ENCODE measurements around the gene LBHD2.

LBHD2 gene

DNA sequence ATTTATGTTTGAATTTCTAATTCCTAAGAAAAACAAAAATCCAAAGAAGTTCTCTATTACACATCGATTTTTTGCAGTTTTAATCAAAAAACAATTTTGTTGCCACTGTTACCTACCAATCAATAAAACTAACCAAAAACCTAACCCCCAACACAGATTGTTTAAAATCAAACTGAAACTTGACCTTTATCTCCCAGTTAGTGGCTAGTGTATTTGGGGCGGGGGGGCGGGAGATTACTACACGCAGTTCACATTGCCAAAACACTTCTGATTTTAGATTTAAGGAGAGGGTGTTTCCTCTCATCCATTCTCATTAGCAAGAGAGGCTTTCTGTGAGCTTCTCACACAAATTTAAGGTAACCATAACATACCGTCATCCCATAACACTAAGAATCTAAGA is 33.1 kb upstream of the LBHD2 start:
- no peak overlapping the region for H3K4me3 ChIP-seq (ENCODE audit: severe bottlenecking)
- ATAC-seq (ENCODE audit: low read depth) (no peak), DNase-seq (ENCODE audit: low spot score) (no peak)
- H3K36me3 ChIP-seq (ENCODE audit: low read depth): peaks cover 23% of the 10 kb centered on the region
- H3K27ac ChIP-seq (ENCODE audit: poor library complexity, severe bottlenecking): no peak overlapping the region
- H3K27me3 ChIP-seq (ENCODE audit: insufficient read depth, poor library complexity, severe bottlenecking): no peaks in the 10 kb centered on the region
- no peak for TF ChIP-seq CTCF (IDR thresholded peaks at IDR 0.05; ENCODE audit: poor library complexity, severe bottlenecking)
- no peaks in the 10 kb centered on the region for H3K9me3 ChIP-seq (ENCODE audit: severe bottlenecking)
- H3K4me1 ChIP-seq (ENCODE audit: insufficient read depth, poor library complexity, severe bottlenecking): peaks cover 11% of the 10 kb centered on the region

DNA sequence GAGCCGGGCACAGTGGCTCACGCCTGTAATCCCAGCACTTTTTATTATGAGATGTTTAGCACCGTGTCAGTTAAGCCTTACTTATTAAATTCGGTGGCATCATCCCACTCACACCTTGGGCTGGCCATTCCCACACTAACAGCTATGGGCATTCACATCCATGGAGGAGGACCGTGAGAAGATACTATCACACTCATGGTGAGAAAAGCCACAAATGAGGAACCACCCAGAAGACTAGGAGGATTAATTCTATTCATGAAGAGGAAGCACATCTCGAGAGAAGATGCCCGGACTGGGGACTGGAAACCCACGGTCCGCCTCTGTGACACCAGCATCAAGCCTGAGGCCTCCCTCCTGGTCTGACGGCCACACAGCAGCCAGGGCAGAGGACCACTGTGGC is 31.6 kb upstream of the LBHD2 start:
- Histone ChIP-seq H3K27me3 (ENCODE audit: insufficient read depth, poor library complexity, severe bottlenecking) (no peaks in the 10 kb centered on the region), H3K27ac (ENCODE audit: poor library complexity, severe bottlenecking) (no peak overlapping the region), H3K4me3 (ENCODE audit: severe bottlenecking) (no peak overlapping the region), H3K9me3 (ENCODE audit: severe bottlenecking) (no peaks in the 10 kb centered on the region), H3K4me1 (ENCODE audit: insufficient read depth, poor library complexity, severe bottlenecking) (peaks cover 12% of the 10 kb centered on the region), H3K36me3 (ENCODE audit: low read depth) (peaks cover 22% of the 10 kb centered on the region)
- DNase-seq (ENCODE audit: low spot score) (peak; percentile 41), ATAC-seq (ENCODE audit: low read depth) (no peak)
- TF ChIP-seq CTCF (IDR thresholded peaks at IDR 0.05; ENCODE audit: poor library complexity, severe bottlenecking): no peak

- H3K27ac ChIP-seq (ENCODE audit: poor library complexity, severe bottlenecking): peak overlapping the region; percentile 80
- peaks cover 12% of the 10 kb centered on the region for H3K4me1 ChIP-seq (ENCODE audit: insufficient read depth, poor library complexity, severe bottlenecking)
- peaks cover 14% of the 10 kb centered on the region for H3K36me3 ChIP-seq (ENCODE audit: low read depth)
- no peak for TF ChIP-seq CTCF (IDR thresholded peaks at IDR 0.05; ENCODE audit: poor library complexity, severe bottlenecking)
- DNase-seq (ENCODE audit: low spot score) (peak; percentile 3), ATAC-seq (ENCODE audit: low read depth) (no peak)
- H3K9me3 ChIP-seq (ENCODE audit: severe bottlenecking): no peaks in the 10 kb centered on the region
- H3K4me3 ChIP-seq (ENCODE audit: severe bottlenecking): peak overlapping the region; percentile 80
- no peaks in the 10 kb centered on the region for H3K27me3 ChIP-seq (ENCODE audit: insufficient read depth, poor library complexity, severe bottlenecking)
These were observed 28.3 kb upstream of the LBHD2 start for GRCh38 chr14:103055695-103056094.

DNA sequence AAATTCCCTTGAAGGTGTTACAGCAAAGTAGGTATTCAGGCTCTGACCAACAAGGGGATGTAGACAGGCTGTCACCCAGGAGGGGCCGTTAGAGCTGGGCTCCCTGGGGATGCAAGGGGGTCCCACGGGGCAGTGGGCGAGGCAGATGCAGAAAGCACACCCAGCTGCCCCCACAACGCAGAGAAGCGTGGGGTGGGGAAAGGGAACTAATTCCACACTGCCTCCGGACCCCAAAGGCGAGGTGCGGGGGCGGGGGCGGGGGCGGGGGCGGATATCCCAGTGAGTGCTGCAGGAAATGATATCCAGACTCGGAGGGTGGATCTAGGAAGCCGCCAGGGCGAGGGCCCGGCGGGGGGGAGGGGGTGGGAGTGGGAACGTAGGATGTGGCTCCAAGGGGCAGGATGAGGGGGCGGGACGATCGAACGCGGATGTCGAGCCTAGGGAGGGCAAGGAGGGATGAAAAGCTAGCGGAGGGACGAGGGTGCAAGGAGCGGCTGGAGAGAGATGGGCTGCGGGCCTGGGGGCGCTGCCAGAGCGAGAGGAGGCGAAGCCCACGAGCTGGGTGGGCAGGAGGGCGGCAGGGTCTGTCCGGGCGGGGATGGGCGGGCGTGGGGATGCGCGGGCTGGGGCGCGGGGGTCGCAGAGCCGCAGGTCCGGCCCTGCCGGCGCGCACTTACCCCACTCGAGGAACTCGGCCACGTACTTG is 27.5 kb upstream of the LBHD2 start:
- Histone ChIP-seq H3K4me1 (ENCODE audit: insufficient read depth, poor library complexity, severe bottlenecking) (peaks cover 12% of the 10 kb centered on the region), H3K9me3 (ENCODE audit: severe bottlenecking) (no peaks in the 10 kb centered on the region), H3K36me3 (ENCODE audit: low read depth) (peaks cover 14% of the 10 kb centered on the region), H3K27ac (ENCODE audit: poor library complexity, severe bottlenecking) (peak overlapping the region; percentile 80), H3K27me3 (ENCODE audit: insufficient read depth, poor library complexity, severe bottlenecking) (no peaks in the 10 kb centered on the region), H3K4me3 (ENCODE audit: severe bottlenecking) (peak overlapping the region; percentile 80)
- ATAC-seq (ENCODE audit: low read depth): peak; percentile 38
- TF ChIP-seq CTCF (IDR thresholded peaks at IDR 0.05; ENCODE audit: poor library complexity, severe bottlenecking): no peak
- DNase-seq (ENCODE audit: low spot score): peak; percentile 87

DNA sequence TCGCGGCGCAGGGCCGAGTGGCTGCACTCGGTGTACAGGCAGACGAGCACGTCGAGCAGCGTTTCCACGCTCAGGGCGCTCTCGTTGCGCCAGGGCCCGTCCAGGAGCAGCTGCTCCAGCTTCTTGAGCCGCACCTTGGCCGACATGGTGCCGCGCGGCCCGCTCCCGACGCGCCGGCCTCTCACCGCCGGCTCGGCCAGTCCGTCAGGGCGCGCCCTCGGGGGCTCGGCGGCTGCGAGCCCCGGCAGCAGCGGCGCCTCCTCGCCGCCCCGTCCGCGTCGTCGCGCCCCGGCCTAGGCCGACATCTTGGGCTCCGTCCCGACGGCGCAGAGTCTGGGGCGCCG is 27.0 kb upstream of the LBHD2 start:
- Histone ChIP-seq H3K4me1 (ENCODE audit: insufficient read depth, poor library complexity, severe bottlenecking) (peaks cover 12% of the 10 kb centered on the region), H3K9me3 (ENCODE audit: severe bottlenecking) (no peaks in the 10 kb centered on the region), H3K4me3 (ENCODE audit: severe bottlenecking) (peak overlapping the region; percentile 80), H3K27ac (ENCODE audit: poor library complexity, severe bottlenecking) (peak overlapping the region; percentile 80), H3K36me3 (ENCODE audit: low read depth) (peaks cover 12% of the 10 kb centered on the region), H3K27me3 (ENCODE audit: insufficient read depth, poor library complexity, severe bottlenecking) (no peaks in the 10 kb centered on the region)
- ATAC-seq (ENCODE audit: low read depth): peak; percentile 3; the same call in 2 of the 3 replicates
- no peak for TF ChIP-seq CTCF (IDR thresholded peaks at IDR 0.05; ENCODE audit: poor library complexity, severe bottlenecking)
- DNase-seq (ENCODE audit: low spot score): peak; percentile 65

Measured in RWPE2 (cell line).